ENCODE data around the gene CHRDL2. TPM values are rescaled to one million over a fixed set of nuclear protein-coding genes. Genes with fewer than 3 reads are reported as not detected.

CHRDL2 gene
- total and polyA plus RNA-seq, 2 donors (not counting 3 experiments of a cell fraction or from before 2014, with no cell fraction given), result not detected

DNA sequence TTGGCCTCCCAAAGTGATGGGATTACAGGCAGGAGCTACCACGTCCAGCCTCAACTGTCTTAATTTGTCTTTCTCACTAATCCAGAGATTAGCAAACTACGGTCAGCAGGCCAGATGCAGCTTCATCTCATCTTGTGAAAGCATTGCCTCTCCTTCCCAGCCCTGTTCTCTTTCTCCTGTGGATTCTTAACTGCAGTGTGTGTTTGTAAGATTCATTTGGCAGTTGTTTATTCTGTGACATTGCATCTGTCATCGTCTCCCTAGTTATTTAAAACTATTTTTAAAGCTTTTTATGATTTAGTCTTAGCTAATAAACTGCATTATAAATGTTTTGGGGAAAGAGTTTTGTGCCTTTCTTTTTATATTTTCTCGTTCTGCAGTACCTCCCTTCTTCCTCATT lies 46.7 kb upstream of the CHRDL2 start:
- no peaks in the 10 kb centered on the region for H3K36me3 ChIP-seq (ENCODE audit: control insufficient read depth in 2 of 2, extremely low read depth in 1 of 2, insufficient read depth in 2 of 2, low read length in 2 of 2)
- H3K27me3 ChIP-seq (ENCODE audit: control insufficient read depth in 2 of 2, insufficient read depth in 2 of 2, low read length in 2 of 2), result no peaks in the 10 kb centered on the region
- peaks cover 3% of the 10 kb centered on the region for H4K20me1 ChIP-seq (replicated peaks; ENCODE audit: control insufficient read depth, extremely low read depth, insufficient read depth, low read length)
- no peak overlapping the region for H2AFZ ChIP-seq (ENCODE audit: low read depth, low read length)
- no peak overlapping the region for H3K4me2 ChIP-seq (ENCODE audit: insufficient read depth, low read length)
- H3K79me2 ChIP-seq (ENCODE audit: control insufficient read depth, insufficient read depth, low read length), result peaks cover 80% of the 10 kb centered on the region
- intact Hi-C loops (cut with micrococcal nuclease), result no loop called here
- ChIA-PET CTCF (no interaction called here), POLR2A (no interaction called here)
- H3K9ac ChIP-seq (replicated peaks; ENCODE audit: extremely low read depth, insufficient read depth, low read length), result no peak overlapping the region
- no TSS peak for BruUV-seq (replicated peaks)
- dilution Hi-C loops (cut with MboI; ENCODE audit: extremely low pct_ligation_motif_present, low sequenced_read_pairs), result no loop called here
- no peak overlapping the region for H3K27ac ChIP-seq (ENCODE audit: insufficient read depth, low read depth, low read length)
- H3K9me3 ChIP-seq (replicated peaks; ENCODE audit: control insufficient read depth, insufficient read depth, low read length), result no peaks in the 10 kb centered on the region
- no peaks in the 10 kb centered on the region for H3K9me1 ChIP-seq (replicated peaks; ENCODE audit: control insufficient read depth, extremely low read depth, insufficient read depth, low read length)
- no peak overlapping the region for H3K4me3 ChIP-seq (replicated peaks in 1 of 3; ENCODE audit: insufficient read depth in 1 of 3, low read depth in 1 of 3, low read length in 3 of 3)
- TF ChIP-seq JUN (IDR thresholded peaks at IDR 0.05; ENCODE audit: borderline replicate concordance, insufficient read depth, insufficient read length, low read depth), result no peak
- no peak for TF ChIP-seq FOS (IDR thresholded peaks at IDR 0.05; ENCODE audit: borderline replicate concordance, insufficient read depth, low read length)
- no peak for TF ChIP-seq MYC (IDR thresholded peaks at IDR 0.05; ENCODE audit: low read depth, low read length)
- TF ChIP-seq, protein P1, sequence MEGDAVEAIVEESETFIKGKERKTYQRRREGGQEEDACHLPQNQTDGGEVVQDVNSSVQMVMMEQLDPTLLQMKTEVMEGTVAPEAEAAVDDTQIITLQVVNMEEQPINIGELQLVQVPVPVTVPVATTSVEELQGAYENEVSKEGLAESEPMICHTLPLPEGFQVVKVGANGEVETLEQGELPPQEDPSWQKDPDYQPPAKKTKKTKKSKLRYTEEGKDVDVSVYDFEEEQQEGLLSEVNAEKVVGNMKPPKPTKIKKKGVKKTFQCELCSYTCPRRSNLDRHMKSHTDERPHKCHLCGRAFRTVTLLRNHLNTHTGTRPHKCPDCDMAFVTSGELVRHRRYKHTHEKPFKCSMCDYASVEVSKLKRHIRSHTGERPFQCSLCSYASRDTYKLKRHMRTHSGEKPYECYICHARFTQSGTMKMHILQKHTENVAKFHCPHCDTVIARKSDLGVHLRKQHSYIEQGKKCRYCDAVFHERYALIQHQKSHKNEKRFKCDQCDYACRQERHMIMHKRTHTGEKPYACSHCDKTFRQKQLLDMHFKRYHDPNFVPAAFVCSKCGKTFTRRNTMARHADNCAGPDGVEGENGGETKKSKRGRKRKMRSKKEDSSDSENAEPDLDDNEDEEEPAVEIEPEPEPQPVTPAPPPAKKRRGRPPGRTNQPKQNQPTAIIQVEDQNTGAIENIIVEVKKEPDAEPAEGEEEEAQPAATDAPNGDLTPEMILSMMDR (IDR thresholded peaks at IDR 0.05; ENCODE audit: extremely low read depth in 1 of 2, insufficient read depth in 1 of 2, low read depth in 1 of 2, low read length in 2 of 2), result no peak
- no peak for TF ChIP-seq MAX (IDR thresholded peaks at IDR 0.05; ENCODE audit: insufficient read depth, insufficient read length)
- TF ChIP-seq EZH2 (IDR thresholded peaks at IDR 0.05; ENCODE audit: borderline replicate concordance, low read depth, low read length, severe bottlenecking), result no peak
- no peak for TF ChIP-seq POLR2A (IDR thresholded peaks at IDR 0.05; ENCODE audit: low read depth, low read length)
- TF ChIP-seq GATA2 (IDR thresholded peaks at IDR 0.05; ENCODE audit: insufficient read depth, insufficient read length, low read depth, low read length), result no peak
- no peak for TF ChIP-seq POLR2AphosphoS5 (IDR thresholded peaks at IDR 0.05; ENCODE audit: insufficient read depth, low read depth, low read length)
- FAIRE-seq (no peak), DNase-seq (ENCODE audit: low read depth, low spot score) (no peak)
- H3K4me1 ChIP-seq (ENCODE audit: control insufficient read depth, extremely low read depth, insufficient read depth, low read length), result peaks cover 11% of the 10 kb centered on the region
